AG04449 (cell line): ENCODE results near the gene SLC22A31.

Experiments used
- CTCF ChIA-PET: fragments of 350-600 bp; formaldehyde crosslinking; extraction: SDS; loops from one replicate; lab custom pipeline; 2021; ENCODE audit warnings: antibody characterized with exemption; lab: Yijun Ruan, JAX
- POLR2A ChIA-PET: fragments of 400-600, 350-600 bp; formaldehyde crosslinking; extraction: SDS; loops from one replicate; lab custom pipeline; 2020; ENCODE audit warnings: antibody characterized with exemption, inconsistent platforms; lab: Yijun Ruan, JAX
- DNase-seq: peaks from one replicate; pipeline ENCODE4 v3.0.0-alpha.2; 2010; ENCODE audit warnings: low read depth, low spot score
- H3K4me3 ChIP-seq: 2 replicates; pipeline ENCODE4 v1.5.1; 2011; ENCODE audit warnings: low read depth, mild to moderate bottlenecking, control low read depth, low read length
- TF ChIP-seq, protein P1 (sequence below): IDR thresholded peaks from one replicate; pipeline ENCODE4 v1.5.1; 2011; ENCODE audit warnings: mild to moderate bottlenecking, moderate library complexity, low read length, control low read depth, inconsistent platforms; ENCODE audit not compliant: insufficient read depth; ENCODE audit errors: missing control alignments

The SLC22A31 gene

DNA sequence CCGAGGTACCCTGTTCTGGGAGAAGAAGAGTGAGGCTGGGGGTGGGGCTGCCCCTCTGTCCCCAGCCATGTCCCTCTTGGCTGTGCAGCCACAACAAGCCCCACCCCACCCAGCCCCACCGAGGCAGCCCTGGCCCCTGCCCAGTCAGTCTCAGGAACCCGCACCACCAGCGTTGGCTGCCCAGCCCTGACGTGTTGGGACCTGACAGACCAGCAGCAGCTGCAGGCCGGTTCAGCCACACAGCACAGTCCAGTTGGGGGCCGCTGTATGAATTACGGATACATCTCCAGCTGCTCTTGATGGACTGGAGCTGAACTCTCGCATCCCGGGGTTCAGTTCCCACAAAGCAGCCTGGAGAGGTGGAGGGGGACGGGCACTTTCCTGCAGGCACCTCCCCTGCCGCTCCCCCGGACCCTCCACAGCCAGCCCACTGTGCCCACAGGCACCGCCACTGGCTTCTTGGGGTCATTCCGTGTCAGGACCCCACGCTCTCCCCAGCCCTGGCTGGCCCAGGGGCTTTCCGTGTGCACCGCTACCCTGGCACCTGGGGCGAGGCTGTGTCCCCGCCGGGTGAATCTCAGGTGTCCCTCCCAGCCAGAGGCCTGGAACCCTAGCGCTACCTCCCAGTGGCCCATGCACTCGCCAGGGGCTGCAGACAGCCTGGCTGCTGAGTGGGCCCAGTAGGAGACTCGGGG is 21.7 kb downstream of the SLC22A31 start:
- CTCF ChIA-PET: interaction anchor here (1.3 to 3.0 kb wide), 2 partner anchors 11 kb away, joined by 8 to 35 read pairs; no protein-coding TSS in a partner anchor
- TF ChIP-seq, protein P1, sequence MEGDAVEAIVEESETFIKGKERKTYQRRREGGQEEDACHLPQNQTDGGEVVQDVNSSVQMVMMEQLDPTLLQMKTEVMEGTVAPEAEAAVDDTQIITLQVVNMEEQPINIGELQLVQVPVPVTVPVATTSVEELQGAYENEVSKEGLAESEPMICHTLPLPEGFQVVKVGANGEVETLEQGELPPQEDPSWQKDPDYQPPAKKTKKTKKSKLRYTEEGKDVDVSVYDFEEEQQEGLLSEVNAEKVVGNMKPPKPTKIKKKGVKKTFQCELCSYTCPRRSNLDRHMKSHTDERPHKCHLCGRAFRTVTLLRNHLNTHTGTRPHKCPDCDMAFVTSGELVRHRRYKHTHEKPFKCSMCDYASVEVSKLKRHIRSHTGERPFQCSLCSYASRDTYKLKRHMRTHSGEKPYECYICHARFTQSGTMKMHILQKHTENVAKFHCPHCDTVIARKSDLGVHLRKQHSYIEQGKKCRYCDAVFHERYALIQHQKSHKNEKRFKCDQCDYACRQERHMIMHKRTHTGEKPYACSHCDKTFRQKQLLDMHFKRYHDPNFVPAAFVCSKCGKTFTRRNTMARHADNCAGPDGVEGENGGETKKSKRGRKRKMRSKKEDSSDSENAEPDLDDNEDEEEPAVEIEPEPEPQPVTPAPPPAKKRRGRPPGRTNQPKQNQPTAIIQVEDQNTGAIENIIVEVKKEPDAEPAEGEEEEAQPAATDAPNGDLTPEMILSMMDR: no peak
- no peak for DNase-seq
- H3K4me3 ChIP-seq: no peak overlapping the region
- POLR2A ChIA-PET: no interaction called here

DNA sequence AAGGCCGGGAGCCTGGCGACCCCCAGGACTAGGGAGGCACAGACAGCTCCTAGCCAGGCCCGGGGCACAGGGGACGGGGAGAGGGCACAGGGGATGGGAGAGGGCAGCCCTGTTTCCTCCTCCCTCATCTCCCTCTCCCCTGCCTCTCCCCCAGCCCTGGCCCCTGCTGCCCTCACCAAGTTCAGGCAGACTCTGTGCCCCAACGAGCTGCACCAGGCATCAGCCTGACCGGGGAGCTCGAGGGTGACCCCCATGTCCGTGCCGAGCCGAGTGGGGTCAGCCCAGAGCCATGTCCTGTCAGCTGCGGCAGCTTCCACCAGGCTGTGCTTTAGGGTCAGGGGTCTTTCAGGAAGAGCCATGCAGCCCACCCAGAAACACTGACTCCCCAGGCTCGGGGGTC is 22.8 kb downstream of the SLC22A31 start:
- ChIA-PET POLR2A (interaction anchor here (0.7 kb wide), 1 partner anchor 15 kb away, joined by 3 read pairs; no protein-coding TSS in a partner anchor), CTCF (interaction anchor here (1.2 to 3.0 kb wide), 2 partner anchors 10 to 434 kb away, joined by 3 to 35 read pairs; no protein-coding TSS in a partner anchor)
- TF ChIP-seq, protein P1: no peak
- DNase-seq: no peak
- H3K4me3 ChIP-seq: no peak overlapping the region

DNA sequence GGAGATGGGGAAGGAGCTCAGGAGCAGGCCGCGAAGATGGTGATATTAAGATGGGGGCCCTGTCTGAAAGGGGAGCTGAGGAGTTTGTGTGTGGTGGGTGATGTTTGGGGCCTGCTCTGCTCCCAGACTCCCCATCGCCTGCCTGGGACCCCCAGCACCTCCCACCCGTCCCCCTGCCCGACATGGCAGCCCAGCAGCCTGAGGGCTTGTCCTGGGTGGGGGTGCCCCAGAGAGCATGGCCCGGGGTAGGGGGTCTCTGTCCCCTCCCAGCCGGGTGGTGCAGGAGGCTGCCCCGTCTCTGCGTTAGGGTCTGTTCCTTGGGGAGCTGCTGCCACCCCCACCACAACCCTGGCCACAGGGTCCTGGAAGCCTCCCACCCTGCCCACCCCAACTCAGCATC is 23.6 kb downstream of the SLC22A31 start:
- DNase-seq: no peak
- TF ChIP-seq, protein P1: no peak
- ChIA-PET CTCF (interaction anchor here (0.9 to 3.2 kb wide), 4 partner anchors 9 to 433 kb away, joined by 3 to 35 read pairs (median 6); no protein-coding TSS in a partner anchor), POLR2A (interaction anchor here (0.7 kb wide), 1 partner anchor 8 kb away, joined by 3 read pairs; no protein-coding TSS in a partner anchor)
- H3K4me3 ChIP-seq: no peak overlapping the region

DNA sequence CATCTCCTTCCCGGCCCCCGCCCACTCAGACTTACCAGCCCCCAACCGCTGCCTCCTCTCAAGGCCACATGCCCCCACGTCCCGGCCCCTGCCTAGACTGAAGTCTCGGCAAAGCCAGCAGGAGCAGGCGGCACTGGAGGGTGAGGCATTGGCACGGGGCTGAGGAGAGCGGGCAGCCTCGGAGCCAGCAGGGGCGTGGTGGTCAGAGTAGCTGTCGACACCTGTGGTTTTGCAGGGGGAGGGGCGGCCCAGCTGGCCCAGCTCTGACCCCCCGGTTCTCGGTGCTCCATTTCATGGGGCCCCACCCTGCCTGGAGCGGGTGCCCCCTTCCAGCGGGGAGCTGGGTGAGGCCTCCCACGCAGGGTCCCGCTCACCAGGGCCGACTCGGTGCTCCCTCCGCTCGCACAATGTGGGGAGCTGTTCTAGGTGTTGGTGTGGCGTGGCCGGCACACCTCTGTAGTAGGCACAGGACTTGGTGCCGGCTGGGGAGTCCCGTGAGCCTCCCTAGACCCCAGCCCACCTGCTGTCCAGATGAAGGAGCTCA is 24.1 kb downstream of the SLC22A31 start:
- TF ChIP-seq, protein P1: no peak
- DNase-seq: no peak
- no peak overlapping the region for H3K4me3 ChIP-seq
- ChIA-PET CTCF (interaction anchor here (0.9 to 3.2 kb wide), 4 partner anchors 8 to 433 kb away, joined by 3 to 35 read pairs (median 6); no protein-coding TSS in a partner anchor), POLR2A (interaction anchor here (0.7 kb wide), 1 partner anchor 9 kb away, joined by 3 read pairs; no protein-coding TSS in a partner anchor)

DNA sequence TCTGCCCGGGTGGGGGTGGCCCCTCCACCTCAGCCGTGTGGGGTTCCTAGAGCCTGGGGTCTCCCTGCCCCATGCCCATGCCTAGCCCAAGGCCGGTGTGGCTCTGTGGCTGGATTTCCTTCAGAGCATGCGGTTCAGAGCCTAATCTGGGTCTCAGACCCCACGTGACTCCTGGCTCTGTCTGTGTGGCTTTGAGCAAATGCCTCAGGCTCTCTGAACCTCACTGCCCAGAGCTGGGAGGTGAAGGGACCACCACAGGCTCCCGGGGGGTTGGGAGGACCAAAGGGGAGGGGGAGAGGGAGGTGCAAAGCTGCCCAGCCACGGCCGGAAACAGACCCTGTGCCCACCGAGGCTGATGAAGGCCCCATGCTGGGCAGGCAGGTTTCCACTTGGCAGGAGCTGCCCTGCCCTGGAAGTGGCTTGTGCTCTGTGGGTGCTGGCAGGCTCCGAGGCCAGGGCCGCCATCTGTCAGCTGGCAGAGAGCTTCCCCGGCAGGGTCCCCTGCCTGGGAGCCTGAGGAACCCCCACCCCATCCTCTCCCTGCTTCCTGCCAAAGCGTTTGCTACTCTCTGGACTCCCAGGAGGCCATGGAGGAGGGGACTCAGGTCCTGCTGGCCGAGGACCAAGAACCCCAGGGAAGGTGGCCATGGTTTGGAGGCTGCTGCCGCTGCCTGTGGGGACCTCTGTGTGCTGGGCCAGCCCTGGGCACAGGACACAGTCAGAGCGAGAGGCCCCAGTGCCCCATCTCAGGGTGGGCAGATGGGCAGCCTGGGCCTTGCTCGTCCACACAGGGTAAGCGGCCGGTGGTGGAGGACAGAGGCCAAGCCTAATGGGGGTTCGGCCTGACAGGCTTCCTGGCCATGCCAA is 24.8 kb downstream of the SLC22A31 start:
- ChIA-PET POLR2A (no interaction called here), CTCF (interaction anchor here (3.0 to 3.2 kb wide), 2 partner anchors 8 to 11 kb away, joined by 9 to 35 read pairs; no protein-coding TSS in a partner anchor)

More for the DNA sequence above, 24.8 kb downstream of the SLC22A31 start:
- TF ChIP-seq, protein P1: no peak
- DNase-seq: no peak
- H3K4me3 ChIP-seq: no peak overlapping the region
